ENCODE measurements around the gene IRAK2.

GRCh38 chr3:10277115-10277625 lies 112.5 kb downstream of the IRAK2 start:
- no peak for TF ChIP-seq EZH2 (IDR thresholded peaks at IDR 0.05; ENCODE audit: borderline replicate concordance, low read length)
- no peak for TF ChIP-seq CTCF (IDR thresholded peaks at IDR 0.05; ENCODE audit: low read length)

Data from OCI-LY1 (cell line).